ENCODE measurements around the gene RAB29. TPM values are rescaled to one million over a fixed set of nuclear protein-coding genes. Genes with fewer than 3 reads are reported as not detected.

Gene RAB29
- total and polyA plus RNA-seq, 9 of the 15 experiments (the other 6 are each of a cell fraction or from before 2014, with no cell fraction given), result 6.3 to 17.6 (median 8.0) TPM

- no peak for TF ChIP-seq SAP30 (IDR thresholded peaks at IDR 0.05; ENCODE audit: borderline replicate concordance, insufficient read depth, low read depth, low read length, poor library complexity, severe bottlenecking)
- TF ChIP-seq CC2D1A (IDR thresholded peaks at IDR 0.05), result peak; percentile 81
- TF ChIP-seq RAD21 (CRISPR knock-in tag; conservative IDR thresholded peaks at IDR 0.05 in 1 of 2, IDR thresholded peaks at IDR 0.05 in 1 of 2), result peak; percentile 95 to 97
- TF ChIP-seq HCFC1 (IDR thresholded peaks at IDR 0.05; ENCODE audit: low read depth, low read length), result peak; percentile 29
- TF ChIP-seq MAZ (CRISPR knock-in tag; conservative IDR thresholded peaks at IDR 0.05 in 1 of 2, IDR thresholded peaks at IDR 0.05 in 1 of 2), result peak in 1 of 2 experiments; percentile 50; a peak in 1 of 4 replicates
- TF ChIP-seq TCF7L2 (IDR thresholded peaks at IDR 0.05; ENCODE audit: low read depth, low read length), result no peak
- TF ChIP-seq ZNF347 (CRISPR knock-in tag; IDR thresholded peaks at IDR 0.05; ENCODE audit: low read depth), result no peak
- TF ChIP-seq PURB (CRISPR knock-in tag; IDR thresholded peaks at IDR 0.05; ENCODE audit: low read depth), result no peak
- peak; percentile 52; the same call in 1 of the 2 replicates for TF ChIP-seq MYC (IDR thresholded peaks at IDR 0.05; ENCODE audit: low read depth, low read length)
- TF ChIP-seq MYC (CRISPR knock-in tag; IDR thresholded peaks at IDR 0.05; ENCODE audit: borderline replicate concordance, low read depth), result no peak
- no peak for TF ChIP-seq EP400 (IDR thresholded peaks at IDR 0.05)
- TF ChIP-seq, protein P1, sequence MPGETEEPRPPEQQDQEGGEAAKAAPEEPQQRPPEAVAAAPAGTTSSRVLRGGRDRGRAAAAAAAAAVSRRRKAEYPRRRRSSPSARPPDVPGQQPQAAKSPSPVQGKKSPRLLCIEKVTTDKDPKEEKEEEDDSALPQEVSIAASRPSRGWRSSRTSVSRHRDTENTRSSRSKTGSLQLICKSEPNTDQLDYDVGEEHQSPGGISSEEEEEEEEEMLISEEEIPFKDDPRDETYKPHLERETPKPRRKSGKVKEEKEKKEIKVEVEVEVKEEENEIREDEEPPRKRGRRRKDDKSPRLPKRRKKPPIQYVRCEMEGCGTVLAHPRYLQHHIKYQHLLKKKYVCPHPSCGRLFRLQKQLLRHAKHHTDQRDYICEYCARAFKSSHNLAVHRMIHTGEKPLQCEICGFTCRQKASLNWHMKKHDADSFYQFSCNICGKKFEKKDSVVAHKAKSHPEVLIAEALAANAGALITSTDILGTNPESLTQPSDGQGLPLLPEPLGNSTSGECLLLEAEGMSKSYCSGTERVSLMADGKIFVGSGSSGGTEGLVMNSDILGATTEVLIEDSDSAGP (CRISPR knock-in tag; IDR thresholded peaks at IDR 0.05), result no peak
- no peak for TF ChIP-seq SMARCE1 (IDR thresholded peaks at IDR 0.05)
- no peak for TF ChIP-seq TBP (optimal IDR thresholded peaks at IDR 0.05; ENCODE audit: low read depth, low read length)
- TF ChIP-seq DDX20 (tag; IDR thresholded peaks at IDR 0.05; ENCODE audit: low read depth), result no peak
- TF ChIP-seq ETV5 (CRISPR knock-in tag; IDR thresholded peaks at IDR 0.05; ENCODE audit: low read depth), result peak; percentile 45; the same call in 1 of the 2 replicates
- TF ChIP-seq ZC3H8 (IDR thresholded peaks at IDR 0.05), result no peak
- TF ChIP-seq SMARCB1 (IDR thresholded peaks at IDR 0.05; ENCODE audit: insufficient read length, low read depth), result no peak
- TF ChIP-seq HDGF (IDR thresholded peaks at IDR 0.05), result peak; percentile 40; the same call in 1 of the 2 replicates
- TF ChIP-seq KLF6 (CRISPR knock-in tag; IDR thresholded peaks at IDR 0.05; ENCODE audit: borderline replicate concordance), result no peak
- 0 out of 2 replicates have a peak, but pooled peaks have one; percentile 51 for TF ChIP-seq SMAD3 (CRISPR knock-in tag; conservative IDR thresholded peaks at IDR 0.05)
- TF ChIP-seq, protein P2, sequence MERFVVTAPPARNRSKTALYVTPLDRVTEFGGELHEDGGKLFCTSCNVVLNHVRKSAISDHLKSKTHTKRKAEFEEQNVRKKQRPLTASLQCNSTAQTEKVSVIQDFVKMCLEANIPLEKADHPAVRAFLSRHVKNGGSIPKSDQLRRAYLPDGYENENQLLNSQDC (CRISPR knock-in tag; IDR thresholded peaks at IDR 0.05), result no peak
- TF ChIP-seq XRCC5 (IDR thresholded peaks at IDR 0.05; ENCODE audit: low read depth, low read length), result no peak
- peak; percentile 42 to 51; a peak in 3 of 4 replicates for TF ChIP-seq TBL1XR1 (IDR thresholded peaks at IDR 0.05; ENCODE audit: low read length in 2 of 2)
- no peak for TF ChIP-seq NR3C1 (CRISPR knock-in tag; IDR thresholded peaks at IDR 0.05)
- TF ChIP-seq ZNF764 (CRISPR knock-in tag; IDR thresholded peaks at IDR 0.05; ENCODE audit: low read depth), result no peak
Measured at GRCh38 chr1:205791568-205792180, 16.4 kb upstream of the RAB29 start (continued).

Data from K562 (cell line).